SK-N-SH (cell line): Measurements from ENCODE around the gene POLR1D.

ENCODE experiments used
- ELF1 ChIP-seq: IDR thresholded peaks from 2 replicates; pipeline ENCODE4 v1.4.0; 2012
- EP300 ChIP-seq, 2 experiments: IDR thresholded peaks; 2 replicates each; pipeline versions ENCODE4 v1.4.0 to v1.6.1; 2012; ENCODE audit warnings: borderline replicate concordance in 1 of 2, low read depth in 1 of 2, low read length in 1 of 2
- EZH2phosphoT487 ChIP-seq: fragments of 200-600 bp; sonication (generic); IDR thresholded peaks from 2 replicates; pipeline ENCODE4 v1.6.1; 2017; ENCODE audit warnings: low read depth, mixed run types, mild to moderate bottlenecking, antibody characterized with exemption, moderate library complexity, borderline replicate concordance
- FOXM1 ChIP-seq: IDR thresholded peaks from 2 replicates; pipeline ENCODE4 v1.4.0; 2012; ENCODE audit warnings: low read depth, mild to moderate bottlenecking
- RAD21 ChIP-seq: IDR thresholded peaks from 2 replicates; pipeline ENCODE4 v1.6.1; 2012; ENCODE audit warnings: mild to moderate bottlenecking, low read length
- TF ChIP-seq, protein P1 (sequence below): fragments of 200-600 bp; sonication (generic); IDR thresholded peaks from 2 replicates; pipeline ENCODE4 v1.6.1; 2017; ENCODE audit warnings: antibody characterized with exemption, mild to moderate bottlenecking, moderate library complexity

DNA sequence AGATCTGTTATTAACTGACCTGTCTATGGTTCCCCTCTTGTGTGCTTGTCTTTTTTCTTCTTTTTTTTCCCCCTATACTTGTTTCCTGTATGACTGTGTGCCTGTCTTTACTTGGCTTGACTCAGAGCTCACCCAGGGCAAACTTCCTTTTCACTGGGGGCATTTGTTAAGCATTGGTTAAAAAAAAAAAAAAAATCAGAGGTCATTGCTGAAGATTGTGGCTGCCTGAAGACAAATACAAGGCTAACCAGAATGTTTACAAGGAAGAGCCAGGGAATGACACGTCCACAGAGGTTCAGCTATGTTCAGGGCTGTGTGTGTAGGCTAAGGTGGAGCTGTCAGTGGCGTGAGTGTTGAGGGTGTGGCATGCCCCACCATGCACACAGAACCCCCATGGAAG lies 48.4 kb upstream of the POLR1D start:
- no peak for TF ChIP-seq FOXM1
- TF ChIP-seq, protein P1, sequence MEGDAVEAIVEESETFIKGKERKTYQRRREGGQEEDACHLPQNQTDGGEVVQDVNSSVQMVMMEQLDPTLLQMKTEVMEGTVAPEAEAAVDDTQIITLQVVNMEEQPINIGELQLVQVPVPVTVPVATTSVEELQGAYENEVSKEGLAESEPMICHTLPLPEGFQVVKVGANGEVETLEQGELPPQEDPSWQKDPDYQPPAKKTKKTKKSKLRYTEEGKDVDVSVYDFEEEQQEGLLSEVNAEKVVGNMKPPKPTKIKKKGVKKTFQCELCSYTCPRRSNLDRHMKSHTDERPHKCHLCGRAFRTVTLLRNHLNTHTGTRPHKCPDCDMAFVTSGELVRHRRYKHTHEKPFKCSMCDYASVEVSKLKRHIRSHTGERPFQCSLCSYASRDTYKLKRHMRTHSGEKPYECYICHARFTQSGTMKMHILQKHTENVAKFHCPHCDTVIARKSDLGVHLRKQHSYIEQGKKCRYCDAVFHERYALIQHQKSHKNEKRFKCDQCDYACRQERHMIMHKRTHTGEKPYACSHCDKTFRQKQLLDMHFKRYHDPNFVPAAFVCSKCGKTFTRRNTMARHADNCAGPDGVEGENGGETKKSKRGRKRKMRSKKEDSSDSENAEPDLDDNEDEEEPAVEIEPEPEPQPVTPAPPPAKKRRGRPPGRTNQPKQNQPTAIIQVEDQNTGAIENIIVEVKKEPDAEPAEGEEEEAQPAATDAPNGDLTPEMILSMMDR: no peak
- TF ChIP-seq ELF1: no peak
- no peak for TF ChIP-seq EZH2phosphoT487
- TF ChIP-seq EP300 (IDR thresholded peaks at IDR 0.05; ENCODE audit: borderline replicate concordance in 1 of 2, low read depth in 1 of 2, low read length in 1 of 2): no peak
- TF ChIP-seq RAD21: no peak
